MCF 10A (cell line): ENCODE results near the gene PEF1. TPM values are rescaled to one million over a fixed set of nuclear protein-coding genes. Genes with fewer than 3 reads are reported as not detected.

ENCODE experiments used
- BruUV-seq: library from RNA; stranded (reverse); fragments of 400-500 nt; replicated peaks from 2 replicates; lab custom pipeline; 2021; lab: Mats Ljungman, UMichigan
- CTCF ChIA-PET: fragments of 300-600 bp; sonication (Branson Sonifier 250); formaldehyde crosslinking; extraction: SDS; loops from one replicate; lab custom pipeline; 2021; ENCODE audit warnings: antibody characterized with exemption, inconsistent platforms; lab: Yijun Ruan, JAX
- POLR2A ChIA-PET: fragments of 300-600, 350-650 bp; sonication (Branson Sonifier 250); formaldehyde crosslinking; extraction: SDS; loops from one replicate; lab custom pipeline; 2020; ENCODE audit warnings: antibody characterized with exemption, inconsistent platforms; lab: Yijun Ruan, JAX
- DNase-seq: peaks from one replicate; pipeline ENCODE4 v3.0.0-alpha.2; 2018; ENCODE audit not compliant: unreplicated experiment
- H3K27ac Mint-ChIP-seq: one replicate; pipeline ENCODE4 v1.8.0; 2022; ENCODE audit warnings: mild to moderate bottlenecking, low read depth, mixed read lengths; ENCODE audit not compliant: unreplicated experiment
- H3K27me3 Mint-ChIP-seq: one replicate; pipeline ENCODE4 v1.8.0; 2022; ENCODE audit warnings: mixed read lengths; ENCODE audit not compliant: insufficient read depth, unreplicated experiment
- H3K36me3 Mint-ChIP-seq: one replicate; pipeline ENCODE4 v1.8.0; 2022; ENCODE audit warnings: mild to moderate bottlenecking, moderate library complexity, mixed read lengths; ENCODE audit not compliant: insufficient read depth, unreplicated experiment
- H3K4me1 Mint-ChIP-seq: one replicate; pipeline ENCODE4 v1.8.0; 2022; ENCODE audit warnings: mixed read lengths; ENCODE audit not compliant: insufficient read depth, unreplicated experiment
- H3K4me3 Mint-ChIP-seq: one replicate; pipeline ENCODE4 v1.8.0; 2022; ENCODE audit warnings: mild to moderate bottlenecking, moderate library complexity, mixed read lengths; ENCODE audit not compliant: unreplicated experiment
- H3K9me3 Mint-ChIP-seq: one replicate; pipeline ENCODE4 v1.8.0; 2022; ENCODE audit warnings: mixed read lengths; ENCODE audit not compliant: unreplicated experiment
- intact Hi-C: fragments of 100-400 bp; cut with micrococcal nuclease; formaldehyde crosslinking; loops from 2 replicates; pipeline ENCODE4 v1.14.1; 2022
- total RNA-seq: library from RNA; stranded (reverse); gene quantifications from 2 replicates; pipeline ENCODE4 v1.2.3, GENCODE V29; 2022
- TF ChIP-seq, protein P1 (sequence below): fragments of 200-600 bp; IDR thresholded peaks from one replicate; pipeline ENCODE4 v1.8.0; 2022; ENCODE audit warnings: antibody characterized with exemption, mild to moderate bottlenecking; ENCODE audit not compliant: unreplicated experiment

PEF1 gene
- total RNA-seq, 1 experiment from 2014 or later = 61.1 TPM

DNA sequence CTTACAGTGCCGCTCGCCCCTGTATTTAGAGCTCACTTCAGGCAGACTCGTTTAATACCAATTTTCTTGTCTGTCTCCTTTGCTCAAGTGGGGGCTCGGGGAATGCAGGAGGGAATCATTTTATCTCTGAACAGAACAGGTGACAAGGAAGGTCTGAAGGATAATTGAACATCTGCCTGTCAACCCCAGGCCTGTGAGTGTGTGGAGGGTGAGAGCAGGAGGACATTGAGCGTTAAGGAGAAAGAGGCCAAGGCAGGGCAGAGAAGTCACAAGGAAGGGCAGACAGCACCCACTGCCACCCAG lies 9.7 kb upstream of the PEF1 start:
- DNase-seq = no peak
- no TSS peak for BruUV-seq
- Mint-ChIP-seq H3K4me3 (no peak overlapping the region), H3K27ac (no peak overlapping the region), H3K9me3 (no peaks in the 10 kb centered on the region), H3K4me1 (no peaks in the 10 kb centered on the region), H3K36me3 (peaks cover 26% of the 10 kb centered on the region), H3K27me3 (no peaks in the 10 kb centered on the region)
- TF ChIP-seq, protein P1, sequence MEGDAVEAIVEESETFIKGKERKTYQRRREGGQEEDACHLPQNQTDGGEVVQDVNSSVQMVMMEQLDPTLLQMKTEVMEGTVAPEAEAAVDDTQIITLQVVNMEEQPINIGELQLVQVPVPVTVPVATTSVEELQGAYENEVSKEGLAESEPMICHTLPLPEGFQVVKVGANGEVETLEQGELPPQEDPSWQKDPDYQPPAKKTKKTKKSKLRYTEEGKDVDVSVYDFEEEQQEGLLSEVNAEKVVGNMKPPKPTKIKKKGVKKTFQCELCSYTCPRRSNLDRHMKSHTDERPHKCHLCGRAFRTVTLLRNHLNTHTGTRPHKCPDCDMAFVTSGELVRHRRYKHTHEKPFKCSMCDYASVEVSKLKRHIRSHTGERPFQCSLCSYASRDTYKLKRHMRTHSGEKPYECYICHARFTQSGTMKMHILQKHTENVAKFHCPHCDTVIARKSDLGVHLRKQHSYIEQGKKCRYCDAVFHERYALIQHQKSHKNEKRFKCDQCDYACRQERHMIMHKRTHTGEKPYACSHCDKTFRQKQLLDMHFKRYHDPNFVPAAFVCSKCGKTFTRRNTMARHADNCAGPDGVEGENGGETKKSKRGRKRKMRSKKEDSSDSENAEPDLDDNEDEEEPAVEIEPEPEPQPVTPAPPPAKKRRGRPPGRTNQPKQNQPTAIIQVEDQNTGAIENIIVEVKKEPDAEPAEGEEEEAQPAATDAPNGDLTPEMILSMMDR = no peak
- ChIA-PET POLR2A (interaction anchor here (0.7 to 2.5 kb wide), 2 partner anchors 10 to 41 kb away, joined by 3 to 10 read pairs; partner anchors contain the start of gene PEF1), CTCF (no interaction called here)
- intact Hi-C loops = no loop called here

DNA sequence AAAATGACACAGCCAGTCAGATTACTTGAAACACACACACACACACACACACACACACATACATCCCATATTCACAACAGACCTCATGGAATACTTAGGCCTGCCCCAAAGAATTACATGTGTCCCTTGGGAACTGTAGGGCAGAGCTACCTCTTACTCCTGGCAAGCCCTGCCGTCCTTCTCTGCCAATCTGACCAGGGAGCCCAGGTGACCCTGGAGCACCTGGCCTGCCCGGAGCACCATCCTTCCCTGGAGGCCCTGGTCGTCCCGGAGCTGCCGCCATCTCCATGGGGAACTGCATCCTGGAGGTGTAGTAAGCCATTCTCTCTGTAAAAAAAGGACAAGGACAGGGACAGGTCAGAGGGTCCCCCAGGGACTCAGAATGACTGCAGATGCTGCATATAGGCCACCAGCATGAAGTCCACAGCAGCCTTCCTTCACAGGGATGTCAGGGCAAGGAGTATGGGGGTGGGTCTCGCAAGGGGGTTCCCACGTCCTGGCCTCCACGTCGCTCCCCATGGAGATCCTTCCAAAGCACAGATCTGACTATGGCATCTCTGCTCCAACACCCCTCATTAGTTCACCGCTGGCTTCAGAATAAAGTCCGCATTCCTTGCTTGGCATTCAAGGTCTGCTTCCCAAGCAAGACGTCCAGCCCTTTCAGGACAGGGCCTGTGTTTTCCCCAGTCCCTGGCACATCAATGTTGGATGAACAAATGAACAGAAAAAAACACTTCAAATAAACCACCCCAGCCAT lies 9.2 kb upstream of the PEF1 start:
- Mint-ChIP-seq H3K4me3 (no peak overlapping the region), H3K27me3 (no peaks in the 10 kb centered on the region), H3K36me3 (peaks cover 26% of the 10 kb centered on the region), H3K9me3 (no peaks in the 10 kb centered on the region), H3K4me1 (no peaks in the 10 kb centered on the region), H3K27ac (no peak overlapping the region)
- intact Hi-C loops = no loop called here
- TF ChIP-seq, protein P1 = no peak
- POLR2A ChIA-PET = interaction anchor here (0.6 to 2.5 kb wide), 3 partner anchors 9 to 567 kb away, joined by 3 to 10 read pairs (median 3); partner anchors contain the start of gene PEF1
- no peak for DNase-seq
- BruUV-seq = no TSS peak
- CTCF ChIA-PET = no interaction called here

DNA sequence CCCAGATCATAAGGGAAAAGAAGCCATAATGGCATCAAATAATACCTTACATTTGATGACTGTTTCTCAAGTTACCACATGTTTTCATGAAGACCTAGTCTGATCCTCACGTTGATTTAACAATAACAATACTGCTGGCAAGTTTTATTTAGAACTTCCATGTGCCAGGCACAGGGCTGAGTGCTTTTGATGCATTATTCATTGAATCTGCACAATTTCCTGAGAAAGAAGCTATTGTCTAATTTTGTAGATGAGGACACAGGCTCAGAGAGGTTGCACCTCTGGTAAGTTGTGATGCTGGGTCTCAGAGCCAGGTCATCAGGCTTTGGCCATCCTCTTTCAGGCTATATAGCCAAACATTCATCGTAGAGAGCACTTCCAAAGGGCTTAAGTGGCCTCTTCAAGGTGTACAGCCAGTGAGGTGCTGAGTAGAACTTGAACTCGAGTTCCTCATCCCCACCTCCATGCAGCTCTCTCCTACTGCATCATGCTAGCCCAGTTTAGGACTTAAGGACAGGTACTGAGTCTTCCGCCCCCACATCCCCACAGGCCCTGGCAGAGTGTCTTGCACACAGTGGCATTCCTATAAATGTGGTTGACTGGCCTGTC lies 8.3 kb upstream of the PEF1 start:
- H3K27ac Mint-ChIP-seq = no peak overlapping the region
- no peaks in the 10 kb centered on the region for H3K27me3 Mint-ChIP-seq
- H3K36me3 Mint-ChIP-seq = peaks cover 25% of the 10 kb centered on the region
- no peak overlapping the region for H3K4me3 Mint-ChIP-seq
- DNase-seq = no peak
- no peaks in the 10 kb centered on the region for H3K4me1 Mint-ChIP-seq
- CTCF ChIA-PET = no interaction called here
- intact Hi-C loops = no loop called here
- POLR2A ChIA-PET = interaction anchor here (0.6 to 2.5 kb wide), 2 partner anchors 8 to 47 kb away, joined by 3 to 10 read pairs; partner anchors contain the start of gene PEF1
- BruUV-seq = no TSS peak
- H3K9me3 Mint-ChIP-seq = no peaks in the 10 kb centered on the region
- TF ChIP-seq, protein P1 = no peak

DNA sequence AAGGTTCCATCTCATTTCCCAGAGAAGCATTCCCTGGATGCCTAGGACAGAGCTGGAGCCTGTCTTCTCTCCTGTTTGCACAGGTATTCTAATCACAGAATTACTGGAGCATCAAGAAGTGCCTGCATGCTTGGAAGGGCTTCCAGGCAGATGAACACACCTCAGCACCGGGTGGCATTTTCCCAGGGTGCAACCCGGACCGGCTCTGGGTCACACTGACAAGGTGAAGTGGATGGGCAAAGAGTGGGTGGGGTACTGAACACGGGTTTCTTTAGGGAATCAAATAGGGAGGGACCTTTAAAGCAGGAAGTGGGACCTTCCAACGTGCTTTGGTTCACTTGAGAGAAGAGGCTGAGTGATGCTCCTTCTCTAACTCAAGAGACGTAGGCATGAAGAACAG lies 7.1 kb upstream of the PEF1 start:
- no peaks in the 10 kb centered on the region for H3K27me3 Mint-ChIP-seq
- POLR2A ChIA-PET = interaction anchor here (0.7 to 2.2 kb wide), 4 partner anchors 13 to 137 kb away, joined by 3 to 7 read pairs (median 6); no protein-coding TSS in a partner anchor
- no peaks in the 10 kb centered on the region for H3K4me1 Mint-ChIP-seq
- no peak overlapping the region for H3K27ac Mint-ChIP-seq
- no peaks in the 10 kb centered on the region for H3K9me3 Mint-ChIP-seq
- BruUV-seq = no TSS peak
- H3K36me3 Mint-ChIP-seq = peaks cover 12% of the 10 kb centered on the region
- no peak for DNase-seq
- H3K4me3 Mint-ChIP-seq = no peak overlapping the region
- TF ChIP-seq, protein P1 = no peak
- CTCF ChIA-PET = interaction anchor here (0.7 to 2.3 kb wide), 3 partner anchors 13 to 282 kb away, joined by 5 to 24 read pairs (median 5); no protein-coding TSS in a partner anchor
- intact Hi-C loops = no loop called here
